IPS-18c (cell line): Measurements from ENCODE around the gene FOXC1.

Experiments used
- H3K4me3 ChIP-seq: 2 replicates; pipeline ENCODE4 v1.7.0; 2013; ENCODE audit warnings: low read depth, mild to moderate bottlenecking, low read length, moderate library complexity; ENCODE audit not compliant: insufficient read depth
- H3K9me3 ChIP-seq: one replicate; pipeline ENCODE4 v1.6.1; 2013; ENCODE audit warnings: mild to moderate bottlenecking, low read length, moderate library complexity; ENCODE audit not compliant: control insufficient read depth, insufficient read depth

Gene FOXC1

DNA sequence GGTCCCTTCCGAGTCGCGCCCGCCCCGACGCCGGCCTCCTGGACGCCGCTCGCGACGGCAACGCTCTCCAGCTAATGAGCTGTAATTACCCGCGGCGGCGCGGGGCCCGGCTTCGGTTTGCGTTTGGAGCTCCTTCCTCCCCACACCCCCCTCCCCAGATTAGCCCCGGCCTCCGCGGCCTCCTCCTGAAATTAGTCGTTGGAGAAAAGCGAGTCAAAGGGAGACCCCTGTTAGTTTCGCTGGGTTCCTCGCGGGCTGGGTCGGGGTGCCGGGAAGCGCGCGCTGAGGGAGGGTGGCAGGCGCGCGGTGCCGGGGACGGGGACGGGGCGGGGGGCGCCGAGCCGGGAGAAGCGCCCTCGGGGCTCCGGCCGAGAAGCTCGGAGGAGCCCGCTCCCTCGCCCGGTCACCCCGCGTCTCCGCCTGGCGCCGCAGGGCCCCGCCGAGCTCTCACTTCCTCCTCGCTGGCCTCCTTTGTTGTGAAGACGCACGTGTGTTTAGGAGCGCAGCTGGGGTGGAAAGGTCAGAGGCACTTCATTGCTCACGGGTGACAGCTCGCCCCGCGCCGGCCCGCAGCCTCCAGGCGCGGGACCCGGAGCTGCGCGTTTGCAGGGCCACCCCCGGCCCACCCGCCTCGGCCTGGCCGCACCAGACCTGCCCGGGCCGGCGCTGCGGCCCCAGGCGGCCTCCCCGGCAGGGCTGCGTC is 4.9 kb downstream of the FOXC1 start:
- H3K4me3 ChIP-seq: peak overlapping the region; percentile 41; the same call in 1 of the 2 replicates
- H3K9me3 ChIP-seq: no peaks in the 10 kb centered on the region

DNA sequence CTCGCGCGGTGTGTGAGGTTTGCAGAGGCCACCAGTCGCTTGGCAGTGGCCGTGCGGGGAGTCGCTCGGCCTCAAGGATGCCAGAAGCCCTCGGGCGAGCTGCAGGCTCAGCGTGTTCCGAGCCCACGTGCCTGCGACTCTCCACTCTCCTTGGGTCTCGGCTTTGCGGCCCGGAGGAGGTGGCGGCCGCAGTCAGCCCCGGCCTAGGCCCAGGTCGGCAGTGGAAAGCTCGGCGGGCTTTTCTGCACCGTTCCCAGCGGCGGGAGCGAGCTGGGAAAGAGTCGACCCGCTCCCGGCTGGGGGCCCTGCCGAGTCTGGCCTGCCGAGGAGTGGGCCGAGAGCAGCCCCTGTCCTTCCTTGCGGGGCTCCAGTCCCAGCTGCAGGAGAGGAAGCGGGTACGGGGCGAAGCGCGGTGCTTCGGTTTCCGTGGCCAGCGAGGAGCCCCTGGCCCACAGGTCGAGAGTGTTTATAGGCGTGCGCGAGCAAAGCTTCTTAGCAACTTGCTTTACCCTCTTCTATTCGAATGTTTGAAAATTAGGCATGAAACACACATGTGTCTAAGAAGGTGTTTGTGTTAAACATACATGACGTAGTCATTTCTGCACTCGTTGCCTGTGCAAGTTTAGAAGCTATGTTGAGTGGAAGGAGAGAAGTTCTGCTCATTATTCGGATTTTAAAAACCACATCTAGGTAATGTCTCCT is 5.6 kb downstream of the FOXC1 start:
- Histone ChIP-seq H3K4me3 (peak overlapping the region; percentile 41; the same call in 1 of the 2 replicates), H3K9me3 (peaks cover under 1% of the 10 kb centered on the region)

DNA sequence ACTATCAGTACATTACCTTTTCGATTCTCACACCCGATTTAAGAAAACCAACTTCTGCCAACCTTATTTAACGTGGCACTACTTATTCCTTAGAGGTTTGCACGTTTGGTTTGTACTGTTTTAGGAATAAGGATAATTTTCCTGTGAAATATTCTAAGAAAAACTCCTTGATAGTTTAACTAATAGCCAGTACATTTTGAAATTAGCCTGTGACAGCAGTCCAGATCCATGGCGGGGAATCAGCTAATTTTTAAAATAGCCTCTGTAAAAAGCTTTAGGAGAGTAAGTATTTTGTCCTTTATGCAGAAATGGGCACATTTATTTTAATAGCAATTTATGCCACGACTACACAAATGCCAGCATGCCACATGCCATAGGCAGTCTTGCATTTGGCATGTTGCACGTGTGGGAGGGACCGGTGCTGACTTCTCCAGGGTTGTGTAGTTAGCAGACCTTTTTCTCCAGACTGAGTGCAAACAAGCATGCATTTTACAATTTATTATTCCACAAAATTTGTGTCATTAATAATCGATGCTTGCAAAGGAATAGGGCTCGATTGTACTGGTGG is 6.2 kb downstream of the FOXC1 start:
- H3K9me3 ChIP-seq: peaks cover 2% of the 10 kb centered on the region
- no peak overlapping the region for H3K4me3 ChIP-seq

DNA sequence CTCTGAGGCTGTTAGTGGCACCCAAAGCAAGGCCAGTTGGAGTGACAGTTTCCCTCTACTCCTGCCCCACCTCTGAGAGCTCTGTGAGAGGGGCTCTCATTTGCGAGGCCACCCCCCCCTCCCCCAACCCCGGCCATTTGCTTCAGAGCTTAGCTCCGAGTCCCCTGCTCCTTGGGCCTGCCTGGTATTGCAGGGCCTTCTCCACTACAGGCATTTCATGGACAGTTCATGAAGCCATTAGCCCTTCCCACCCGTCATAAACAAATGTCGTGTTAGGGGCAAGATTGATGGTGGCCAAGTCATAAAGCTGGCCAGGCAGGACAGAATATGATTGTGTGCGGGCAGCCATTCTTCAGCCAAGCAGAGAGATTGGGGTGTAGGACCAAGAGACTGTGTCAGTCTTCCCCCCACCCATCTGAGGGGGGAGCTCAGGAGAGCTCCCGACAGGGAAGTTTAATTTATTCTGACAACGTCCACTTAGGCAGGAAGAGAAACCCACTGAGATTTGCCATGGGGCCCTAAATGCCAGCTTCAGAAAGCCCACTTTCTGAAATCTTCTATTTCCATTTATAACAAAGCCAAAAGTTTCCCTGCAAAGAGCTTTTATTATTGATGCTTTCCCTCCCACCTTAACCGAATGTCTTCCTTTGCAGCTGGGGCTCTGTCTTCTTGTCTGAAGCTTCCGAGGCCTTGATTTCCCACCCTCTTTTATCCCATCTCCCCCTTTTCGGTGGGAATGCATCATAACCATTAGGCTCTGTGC is 7.2 kb downstream of the FOXC1 start:
- Histone ChIP-seq H3K9me3 (peaks cover 2% of the 10 kb centered on the region), H3K4me3 (no peak overlapping the region)

DNA sequence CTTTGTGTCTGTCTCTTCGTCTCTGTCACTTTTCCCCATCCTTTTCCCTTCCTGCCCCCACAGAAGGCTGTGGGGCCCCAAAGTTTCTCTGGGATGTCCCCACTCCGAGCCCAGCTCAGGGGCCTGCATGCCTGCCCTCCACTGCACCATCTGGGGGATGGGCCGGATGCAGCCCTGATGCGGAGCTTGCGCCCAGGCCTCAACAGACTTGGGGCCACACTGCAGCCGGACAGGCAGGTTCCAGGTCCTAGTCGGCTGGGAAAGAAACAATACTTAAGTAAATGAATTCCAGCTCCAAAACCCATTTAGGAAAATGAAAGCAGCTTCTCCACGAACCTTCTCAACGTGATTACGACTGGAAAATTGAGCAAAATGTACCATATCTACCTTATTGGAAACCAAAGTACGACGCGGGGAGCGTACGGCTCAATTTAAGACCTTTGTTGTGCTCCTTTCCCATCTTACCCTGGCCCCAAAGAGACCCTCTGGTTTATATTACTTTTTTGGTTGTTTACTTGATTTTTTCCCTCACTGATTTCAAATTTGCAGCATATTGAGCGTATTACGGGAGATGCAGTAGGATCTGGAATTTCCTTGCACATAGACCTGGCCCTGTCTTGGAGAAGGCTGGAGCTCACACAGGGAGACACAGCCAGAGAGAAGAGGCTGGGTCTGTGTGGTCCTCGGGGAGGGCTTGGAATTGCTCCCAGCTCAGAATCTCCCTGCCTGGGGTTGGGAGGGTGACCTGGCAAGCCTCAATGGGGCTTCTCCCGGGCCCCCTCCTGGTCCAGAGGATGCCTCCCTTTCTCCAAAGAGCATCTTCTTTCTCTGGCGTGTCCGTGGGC is 8.0 kb downstream of the FOXC1 start:
- H3K4me3 ChIP-seq: no peak overlapping the region
- peaks cover 2% of the 10 kb centered on the region for H3K9me3 ChIP-seq

DNA sequence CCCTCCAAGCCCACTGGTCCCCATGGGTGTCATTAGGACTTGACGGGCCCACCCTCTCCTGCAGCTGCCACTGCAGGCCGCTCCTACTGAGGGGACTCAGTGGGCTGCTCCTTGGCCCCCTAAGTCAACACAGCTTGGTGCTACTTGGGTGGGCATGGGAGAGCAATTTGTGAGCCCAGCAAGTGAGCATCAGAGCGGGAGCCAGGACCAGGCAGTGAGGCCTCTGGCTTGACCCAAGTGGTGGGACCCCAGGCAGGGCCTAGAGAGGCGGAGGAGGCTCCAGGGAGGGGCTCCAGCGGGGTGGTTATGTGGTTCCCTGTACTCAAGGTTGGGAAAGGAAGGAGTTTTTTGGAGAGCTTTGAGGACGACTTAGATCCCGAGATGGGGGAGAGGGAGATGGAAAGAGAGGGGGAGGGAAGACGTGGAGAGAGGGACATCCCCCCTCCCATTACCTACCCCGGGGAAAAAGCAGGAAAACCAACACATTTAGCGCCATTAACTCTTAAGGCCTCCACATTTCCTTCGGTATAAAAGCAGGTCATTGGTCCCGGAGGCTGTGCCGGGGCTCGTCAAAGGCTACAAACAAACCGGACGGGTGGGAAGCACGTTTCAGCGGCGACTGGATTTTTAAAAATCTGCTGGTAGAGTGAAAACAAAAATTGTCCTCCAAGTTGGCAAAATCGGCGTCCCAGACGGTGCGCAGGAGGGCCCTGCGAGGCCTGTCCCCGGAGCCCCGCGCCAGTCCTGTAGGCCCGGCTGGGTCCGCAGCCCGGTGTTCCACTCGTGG is 8.8 kb downstream of the FOXC1 start:
- Histone ChIP-seq H3K9me3 (peaks cover 2% of the 10 kb centered on the region), H3K4me3 (no peak overlapping the region)

DNA sequence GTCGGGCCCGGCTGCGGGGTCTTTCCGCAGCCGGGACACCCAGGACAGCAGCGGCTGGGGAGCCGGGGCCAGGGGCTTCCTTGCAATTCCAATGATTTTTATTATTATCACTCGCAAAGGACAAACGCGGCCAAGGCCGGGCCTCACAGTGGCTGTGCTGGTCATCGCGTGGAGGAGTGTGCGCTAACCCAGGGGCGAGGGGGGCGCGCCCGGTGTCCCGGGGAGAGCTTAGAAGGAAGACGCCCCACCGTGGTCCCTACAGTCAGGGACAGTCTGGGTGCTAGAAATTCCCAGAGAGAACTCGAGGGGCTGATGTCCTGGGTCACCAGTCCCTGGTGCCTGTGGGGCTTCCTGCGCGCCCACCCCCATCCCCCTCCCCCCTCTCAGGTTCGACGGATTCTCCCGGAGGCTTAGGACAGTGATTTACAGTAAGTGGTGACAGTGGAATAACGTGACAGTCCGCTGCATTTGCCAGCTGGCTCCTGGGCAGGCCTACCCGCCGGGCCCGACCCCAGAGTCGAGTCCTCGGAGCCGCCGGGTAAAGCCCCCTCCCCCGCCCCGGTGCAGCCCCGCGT is 9.5 kb downstream of the FOXC1 start:
- H3K4me3 ChIP-seq: peak overlapping the region; percentile 44

DNA sequence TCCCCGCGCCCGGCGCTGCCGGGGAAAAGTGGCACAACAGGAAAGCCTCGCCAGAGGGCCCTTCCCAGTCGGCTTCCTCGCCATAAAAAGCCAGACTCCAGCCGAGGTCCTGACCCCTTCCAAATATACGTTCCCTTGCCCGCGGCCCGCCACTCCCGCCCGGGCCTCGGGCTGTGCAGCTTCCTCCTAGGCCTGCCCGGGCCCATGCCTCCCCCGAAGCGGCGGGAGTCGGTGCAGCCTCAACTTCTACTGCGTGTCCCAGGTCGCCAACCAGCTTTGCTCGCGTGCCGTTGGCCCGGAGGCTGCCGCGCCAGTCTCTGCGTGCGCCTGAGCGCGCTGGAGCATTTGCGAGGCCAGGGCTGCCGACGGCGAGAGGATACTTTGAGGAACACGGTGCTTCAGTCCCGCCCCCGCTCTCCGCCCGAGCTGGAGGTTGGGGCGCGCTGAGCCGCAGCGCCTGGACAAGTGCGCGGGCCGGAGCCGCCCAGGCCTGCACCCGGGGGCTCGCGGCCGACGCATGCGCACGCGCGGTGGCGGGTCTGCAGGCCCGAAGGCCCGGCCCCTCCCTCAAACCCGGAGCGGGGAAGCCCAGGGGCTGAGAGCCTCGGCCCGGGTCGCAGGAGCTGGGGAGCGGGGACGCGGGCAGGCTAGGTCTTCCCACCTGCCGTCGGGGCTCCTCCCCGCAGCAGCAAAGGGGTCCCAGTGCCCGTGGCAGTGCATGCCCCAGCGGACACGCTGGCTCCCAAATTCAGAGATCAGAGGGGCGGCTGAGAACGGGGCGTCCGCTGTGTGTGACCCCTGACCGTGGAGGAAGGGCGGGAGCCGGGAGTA is 10.2 kb downstream of the FOXC1 start:
- H3K9me3 ChIP-seq: peaks cover 2% of the 10 kb centered on the region
- peak overlapping the region; percentile 44 for H3K4me3 ChIP-seq

More for the DNA sequence above, 9.5 kb downstream of the FOXC1 start:
- H3K9me3 ChIP-seq: peaks cover 2% of the 10 kb centered on the region

DNA sequence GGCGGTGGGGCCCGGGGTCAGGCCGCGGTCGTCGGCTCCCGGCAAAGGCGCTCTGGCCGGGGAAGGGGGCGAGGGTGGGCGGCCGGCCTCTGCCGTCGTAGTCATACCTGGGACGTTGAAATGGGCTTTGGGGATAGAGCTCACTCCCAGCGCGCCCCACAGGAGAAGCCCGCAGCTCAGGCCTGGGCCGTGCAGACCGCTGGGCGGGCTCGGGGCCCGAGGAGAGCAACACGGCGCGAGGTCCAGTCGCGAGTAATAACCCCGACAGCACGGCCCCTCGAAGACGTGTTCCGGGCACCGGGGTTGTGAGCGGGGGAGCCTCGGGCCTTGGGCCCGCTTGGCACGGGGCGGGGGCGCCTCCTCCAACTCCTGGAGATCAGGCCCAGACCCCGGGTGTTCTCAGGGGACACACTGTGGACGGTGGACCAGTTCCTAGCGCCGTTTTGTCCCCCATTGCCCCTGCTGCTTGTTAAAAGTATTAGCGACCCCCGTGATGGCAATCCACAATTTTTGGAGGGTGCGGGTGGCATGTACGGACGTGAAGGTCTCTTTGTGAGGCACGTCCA is 10.9 kb downstream of the FOXC1 start:
- peak overlapping the region; percentile 20; the same call in 1 of the 2 replicates for H3K4me3 ChIP-seq
- peaks cover 2% of the 10 kb centered on the region for H3K9me3 ChIP-seq

DNA sequence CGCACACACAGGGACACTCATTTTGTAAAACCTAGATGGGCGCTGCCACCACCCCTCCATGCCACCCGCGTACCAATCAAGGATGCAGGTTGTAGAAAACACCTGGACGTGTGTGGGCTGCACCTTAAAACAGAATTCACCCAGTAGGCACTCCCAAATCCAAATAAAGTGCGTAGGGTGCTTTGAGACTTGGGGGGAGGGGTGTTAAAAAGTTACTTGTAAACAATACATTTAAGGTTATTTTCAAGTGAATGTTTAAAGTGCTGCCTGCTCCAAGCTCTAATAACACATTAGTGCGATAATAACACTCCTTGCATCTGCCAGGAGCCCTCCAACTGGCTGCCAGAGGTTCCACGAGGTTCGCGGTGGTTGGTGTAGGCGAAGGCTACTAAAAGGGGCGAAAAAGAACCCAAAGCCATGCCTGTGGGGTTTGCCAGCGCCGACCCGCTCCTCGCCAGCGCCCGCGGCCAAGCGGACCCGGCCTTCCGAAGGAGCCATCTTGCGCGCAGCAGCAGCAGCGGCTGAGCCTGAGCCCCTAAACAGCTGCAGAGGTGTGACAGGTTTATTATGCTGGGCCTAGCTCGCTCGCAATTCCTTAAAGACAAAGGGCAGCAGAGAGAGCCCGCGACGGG is 11.5 kb downstream of the FOXC1 start:
- no peak overlapping the region for H3K4me3 ChIP-seq
- peaks cover 2% of the 10 kb centered on the region for H3K9me3 ChIP-seq

DNA sequence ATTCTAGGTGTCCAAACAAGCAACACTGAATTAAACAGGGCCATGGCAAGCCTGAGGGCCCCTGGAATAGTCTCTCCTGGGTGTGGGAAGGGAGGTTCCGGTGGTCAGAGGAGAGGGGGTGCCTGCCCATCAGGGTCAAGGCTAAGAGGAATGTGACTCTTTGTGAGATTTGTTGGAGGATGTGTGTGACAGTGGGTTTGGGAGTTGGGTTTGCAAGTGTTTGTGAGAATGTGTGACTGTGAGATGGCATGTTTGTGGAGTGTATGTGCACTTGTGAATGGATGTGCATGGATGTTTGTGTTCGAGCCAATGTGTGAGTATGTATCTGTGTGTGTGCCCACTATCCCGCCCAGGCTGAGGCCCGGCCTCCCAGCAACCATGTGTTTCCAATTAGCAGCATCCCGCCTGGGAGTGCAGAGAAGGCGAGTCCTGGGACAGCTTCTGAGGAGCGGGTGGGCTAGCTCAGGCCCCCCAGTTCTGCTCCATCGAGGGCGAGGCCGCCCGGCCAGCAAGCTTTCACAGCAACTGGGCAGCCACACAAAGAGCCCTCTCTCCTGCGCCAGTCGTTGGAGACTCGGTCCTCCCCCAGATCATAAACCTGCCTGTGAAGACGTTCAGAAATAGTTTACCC is 12.6 kb downstream of the FOXC1 start:
- no peak overlapping the region for H3K4me3 ChIP-seq
- peaks cover 2% of the 10 kb centered on the region for H3K9me3 ChIP-seq

DNA sequence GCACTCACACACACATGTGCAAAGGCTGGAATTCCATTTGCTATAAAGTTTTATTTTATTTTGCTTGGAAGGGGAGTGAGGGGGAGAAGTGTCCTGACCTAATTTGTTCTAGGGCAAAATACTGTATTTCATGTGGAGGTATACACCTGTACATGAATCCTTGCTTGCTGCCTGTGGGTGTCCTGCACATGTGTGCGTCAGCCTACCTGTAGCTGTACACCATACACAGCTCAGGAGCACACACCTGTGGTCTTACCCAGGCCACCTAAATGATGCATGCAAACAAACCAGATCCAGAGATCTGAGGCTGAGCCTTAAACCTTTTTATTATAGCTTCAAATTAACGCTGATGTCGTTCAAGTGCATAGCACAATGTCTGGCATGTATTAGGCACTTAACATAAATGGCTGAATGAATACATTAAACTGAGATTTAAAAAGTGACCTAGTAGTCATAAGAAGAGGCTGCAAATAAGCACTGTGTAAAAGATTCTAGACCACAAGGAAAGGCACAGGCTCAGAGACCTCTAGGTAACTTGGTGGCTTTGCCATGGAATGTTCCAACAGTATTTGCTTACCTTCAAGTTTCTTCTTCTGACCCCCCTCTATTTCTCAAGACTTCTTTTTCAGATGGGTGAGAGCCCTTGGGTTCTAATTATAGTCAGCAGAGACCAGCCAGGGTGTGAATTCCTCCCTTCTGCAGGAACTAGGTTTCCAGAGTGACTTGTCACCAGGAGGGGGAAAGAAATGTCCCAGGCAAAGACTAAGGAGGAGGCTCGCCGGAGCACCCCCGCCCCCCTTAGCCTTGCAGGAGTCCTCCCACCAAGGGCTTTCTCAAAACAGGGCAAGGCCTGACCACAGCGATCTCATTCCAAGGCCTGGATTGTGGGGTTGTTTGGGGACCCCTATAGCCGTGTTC is 13.4 kb downstream of the FOXC1 start:
- no peak overlapping the region for H3K4me3 ChIP-seq
- peaks cover 2% of the 10 kb centered on the region for H3K9me3 ChIP-seq

DNA sequence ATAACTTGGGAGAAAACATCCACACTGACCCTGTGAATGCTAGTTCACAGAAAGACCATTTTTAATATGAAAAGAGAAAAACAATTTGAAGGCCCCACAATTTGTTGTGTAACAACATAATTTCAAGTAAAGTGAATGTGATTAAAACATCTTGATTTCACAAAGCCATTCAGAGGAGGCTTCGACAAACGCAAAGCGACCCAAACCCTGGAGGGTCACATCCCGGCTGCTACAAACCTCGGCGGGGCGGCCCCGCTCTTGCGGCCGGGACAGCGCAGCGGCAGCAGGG is 14.0 kb downstream of the FOXC1 start:
- H3K4me3 ChIP-seq: no peak overlapping the region; the same call in 1 of the 2 replicates
- H3K9me3 ChIP-seq: peaks cover 2% of the 10 kb centered on the region
